GM18517 (cell line): ENCODE data around the gene PARVG.

Experiments used
- ATAC-seq: cut with Tn5 transposase; IDR thresholded peaks from one replicate; pipeline ENCODE4 v1.9.1; 2021; ENCODE audit warnings: mild to moderate bottlenecking, moderate library complexity; ENCODE audit not compliant: unreplicated experiment

PARVG gene

GRCh38 chr22:44242946-44243724 lies 62.4 kb downstream of the PARVG start:
- no peak for ATAC-seq

GRCh38 chr22:44243761-44244160 lies 63.0 kb downstream of the PARVG start:
- no peak for ATAC-seq

GRCh38 chr22:44244265-44244822 lies 63.6 kb downstream of the PARVG start:
- no peak for ATAC-seq

- ATAC-seq = no peak
Observed at GRCh38 chr22:44245438-44245837, 64.7 kb downstream of the PARVG start.

GRCh38 chr22:44245867-44246266 lies 65.1 kb downstream of the PARVG start:
- no peak for ATAC-seq

GRCh38 chr22:44246615-44247326 lies 66.0 kb downstream of the PARVG start:
- no peak for ATAC-seq

- no peak for ATAC-seq
Observed at GRCh38 chr22:44247346-44247745, 66.6 kb downstream of the PARVG start.

GRCh38 chr22:44247923-44248892 lies 67.5 kb downstream of the PARVG start:
- ATAC-seq = no peak

- ATAC-seq = no peak
Observed at GRCh38 chr22:44248926-44249325, 68.2 kb downstream of the PARVG start.

- ATAC-seq = no peak
Observed at GRCh38 chr22:44249376-44250147, 68.8 kb downstream of the PARVG start.

- no peak for ATAC-seq
Observed at GRCh38 chr22:44254811-44255210, 74.1 kb downstream of the PARVG start.

GRCh38 chr22:44256085-44256484 lies 75.4 kb downstream of the PARVG start:
- no peak for ATAC-seq

- ATAC-seq = no peak
Observed at GRCh38 chr22:44256556-44257485, 76.1 kb downstream of the PARVG start.
